Breast epithelium (tissue), 4 donors: ENCODE data around the gene NAA30. TPM values are rescaled to one million over a fixed set of nuclear protein-coding genes. Genes with fewer than 3 reads are reported as not detected.

Source experiments
- DNase-seq, 2 donors: peaks; one replicate each; pipeline ENCODE4 v3.0.0-alpha.2; 2019; ENCODE audit warnings: low spot score in 2 of 2
- H3K27ac ChIP-seq, 2 donors: fragments of 200-600 bp; sonication (generic) in 1 of 2; one replicate each; pipeline ENCODE4 v1.5.1; 2016 to 2019; ENCODE audit warnings: mild to moderate bottlenecking in 1 of 2
- H3K27me3 ChIP-seq, 2 donors: fragments of 200-600 bp; sonication (generic) in 1 of 2; one replicate each; pipeline versions ENCODE4 v1.5.1 to v1.6.0; 2017 to 2019; ENCODE audit warnings: control low read depth in 1 of 2, mild to moderate bottlenecking in 1 of 2
- H3K36me3 ChIP-seq: fragments of 200-600 bp; one replicate; pipeline ENCODE4 v1.5.1; 2019
- H3K4me1 ChIP-seq, 2 donors: fragments of 200-600 bp; sonication (generic); one replicate each; pipeline ENCODE4 v1.5.1; 2016 to 2019; ENCODE audit warnings: control low read depth in 1 of 2
- H3K4me3 ChIP-seq, 3 donors: fragments of 200-600 bp; sonication (generic); 1 replicate in 2 of 3; 2 replicates in 1 of 3; pipeline ENCODE4 v1.5.1; 2016 to 2019; ENCODE audit warnings: mild to moderate bottlenecking in 3 of 3, moderate library complexity in 2 of 3
- H3K9me3 ChIP-seq, 2 donors: fragments of 200-600 bp; sonication (generic) in 1 of 2; one replicate each; pipeline ENCODE4 v1.5.1; 2016 to 2019; ENCODE audit warnings: control low read depth in 1 of 2
- CTCF ChIP-seq, 3 donors: fragments of 450-650 bp; IDR thresholded peaks; one replicate each; pipeline ENCODE4 v1.5.1; 2016 to 2017; ENCODE audit warnings: antibody characterized with exemption in 3 of 3, mild to moderate bottlenecking in 3 of 3, moderate library complexity in 3 of 3
- POLR2A ChIP-seq: fragments of 450-650 bp; IDR thresholded peaks from one replicate; pipeline ENCODE4 v1.6.1; 2016; ENCODE audit warnings: antibody characterized with exemption, mild to moderate bottlenecking, moderate library complexity
- POLR2AphosphoS5 ChIP-seq, 3 donors: sonication (generic); formaldehyde crosslinking; IDR thresholded peaks; one replicate each; pipeline ENCODE4 v1.6.1; 2017; ENCODE audit warnings: antibody characterized with exemption in 3 of 3
- intact Hi-C: fragments of 100-400 bp; cut with DNase I; formaldehyde crosslinking; loops from one replicate; pipeline ENCODE4 v1.15.1; 2023; ENCODE audit warnings: low total_unique reads
- total RNA-seq, 3 donors: library from RNA; depleted of rRNA; stranded (reverse); fragments of >200 nt; gene quantifications; one replicate each; pipeline ENCODE4 v1.1.0, GENCODE V29; 2016

Gene NAA30
- total RNA-seq, 3 donors from 2014 or later = 15.1 to 24.1 (median 17.3) TPM

- no peak for TF ChIP-seq CTCF (IDR thresholded peaks at IDR 0.05)
- no peak for TF ChIP-seq POLR2A
- TF ChIP-seq POLR2AphosphoS5 (IDR thresholded peaks at IDR 0.05) = no peak
- Histone ChIP-seq H3K9me3 (no peaks in the 10 kb centered on the region), H3K27me3 (no peaks in the 10 kb centered on the region), H3K4me3 (no peak overlapping the region), H3K36me3 (no peaks in the 10 kb centered on the region), H3K27ac (no peak overlapping the region), H3K4me1 (no peaks in the 10 kb centered on the region)
- intact Hi-C loops = no loop called here
- no peak for DNase-seq
Observed at GRCh38 chr14:57375156-57375555, 15.2 kb upstream of the NAA30 start.

GRCh38 chr14:57378661-57379060, 11.7 kb upstream of the NAA30 start:
- DNase-seq = no peak
- Histone ChIP-seq H3K9me3 (no peaks in the 10 kb centered on the region), H3K27ac (no peak overlapping the region), H3K27me3 (no peaks in the 10 kb centered on the region), H3K4me1 (no peaks in the 10 kb centered on the region), H3K4me3 (no peak overlapping the region), H3K36me3 (no peaks in the 10 kb centered on the region)
- TF ChIP-seq CTCF (IDR thresholded peaks at IDR 0.05) (no peak), POLR2A (no peak), POLR2AphosphoS5 (IDR thresholded peaks at IDR 0.05) (no peak)
- intact Hi-C loops = no loop called here

- Histone ChIP-seq H3K36me3 (no peaks in the 10 kb centered on the region), H3K9me3 (no peaks in the 10 kb centered on the region), H3K27ac (no peak overlapping the region), H3K27me3 (no peaks in the 10 kb centered on the region), H3K4me1 (no peaks in the 10 kb centered on the region), H3K4me3 (no peak overlapping the region)
- TF ChIP-seq POLR2A (no peak), POLR2AphosphoS5 (IDR thresholded peaks at IDR 0.05) (no peak), CTCF (IDR thresholded peaks at IDR 0.05) (no peak)
- DNase-seq = no peak
- intact Hi-C loops = no loop called here
Observed at GRCh38 chr14:57380935-57381334, 9.5 kb upstream of the NAA30 start.

GRCh38 chr14:57382283-57382682, 8.1 kb upstream of the NAA30 start:
- TF ChIP-seq POLR2AphosphoS5 (IDR thresholded peaks at IDR 0.05) (no peak), CTCF (IDR thresholded peaks at IDR 0.05) (no peak), POLR2A (no peak)
- H3K27ac ChIP-seq = no peak overlapping the region
- no peaks in the 10 kb centered on the region for H3K9me3 ChIP-seq
- no peak for DNase-seq
- no peaks in the 10 kb centered on the region for H3K4me1 ChIP-seq
- intact Hi-C loops = no loop called here
- H3K4me3 ChIP-seq = no peak overlapping the region
- no peaks in the 10 kb centered on the region for H3K27me3 ChIP-seq
- H3K36me3 ChIP-seq = no peaks in the 10 kb centered on the region

- intact Hi-C loops = no loop called here
- DNase-seq = no peak
- H3K9me3 ChIP-seq = no peaks in the 10 kb centered on the region
- no peaks in the 10 kb centered on the region for H3K36me3 ChIP-seq
- no peaks in the 10 kb centered on the region for H3K4me1 ChIP-seq
- no peak overlapping the region for H3K27ac ChIP-seq
- H3K27me3 ChIP-seq = no peaks in the 10 kb centered on the region
- no peak overlapping the region for H3K4me3 ChIP-seq
- TF ChIP-seq POLR2AphosphoS5 (IDR thresholded peaks at IDR 0.05) (no peak), CTCF (IDR thresholded peaks at IDR 0.05) (no peak), POLR2A (no peak)
Observed at GRCh38 chr14:57383125-57383745, 7.2 kb upstream of the NAA30 start.
